AG04449 (cell line): ENCODE measurements around the gene F11.

Experiments
- CTCF ChIA-PET: fragments of 350-600 bp; formaldehyde crosslinking; extraction: SDS; loops from one replicate; lab custom pipeline; 2021; ENCODE audit warnings: antibody characterized with exemption; lab: Yijun Ruan, JAX
- POLR2A ChIA-PET: fragments of 400-600, 350-600 bp; formaldehyde crosslinking; extraction: SDS; loops from one replicate; lab custom pipeline; 2020; ENCODE audit warnings: antibody characterized with exemption, inconsistent platforms; lab: Yijun Ruan, JAX
- DNase-seq: peaks from one replicate; pipeline ENCODE4 v3.0.0-alpha.2; 2010; ENCODE audit warnings: low read depth, low spot score
- H3K4me3 ChIP-seq: 2 replicates; pipeline ENCODE4 v1.5.1; 2011; ENCODE audit warnings: low read depth, mild to moderate bottlenecking, control low read depth, low read length
- TF ChIP-seq, protein P1 (sequence below): IDR thresholded peaks from one replicate; pipeline ENCODE4 v1.5.1; 2011; ENCODE audit warnings: mild to moderate bottlenecking, moderate library complexity, low read length, control low read depth, inconsistent platforms; ENCODE audit not compliant: insufficient read depth; ENCODE audit errors: missing control alignments

Gene F11

DNA sequence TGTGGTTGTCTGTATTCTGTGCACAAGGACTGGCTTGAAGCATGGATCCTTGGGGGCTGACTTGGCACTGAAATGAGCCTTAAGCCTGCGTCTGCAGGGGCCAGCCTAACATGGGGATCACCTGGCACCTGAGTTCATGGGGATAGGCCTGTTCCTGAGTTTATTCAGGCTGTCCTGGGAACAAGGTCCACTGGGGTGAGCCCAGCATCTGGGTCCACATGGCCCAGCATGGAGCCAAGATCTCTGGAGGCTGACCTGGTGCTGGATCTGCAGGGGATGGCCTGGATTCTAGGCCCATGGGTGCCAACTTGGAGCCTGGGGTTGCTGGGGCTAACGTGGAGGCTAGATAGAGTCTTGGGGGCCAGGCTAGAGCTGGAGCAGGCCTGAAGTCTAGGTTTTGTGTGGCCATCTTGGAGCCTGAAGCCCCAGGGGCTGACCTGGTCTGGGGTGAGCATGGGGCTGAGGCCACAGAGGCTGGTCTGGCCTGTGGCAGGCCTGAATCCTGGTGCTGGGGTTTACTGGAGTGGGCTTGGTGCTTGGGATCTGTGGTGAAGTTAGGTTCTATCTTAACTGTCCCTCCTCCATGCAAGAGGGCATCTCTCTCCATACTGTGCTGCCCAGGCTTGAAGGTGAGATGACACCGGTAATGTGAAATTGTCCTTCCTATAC, 39.3 kb upstream of the F11 start:
- TF ChIP-seq, protein P1, sequence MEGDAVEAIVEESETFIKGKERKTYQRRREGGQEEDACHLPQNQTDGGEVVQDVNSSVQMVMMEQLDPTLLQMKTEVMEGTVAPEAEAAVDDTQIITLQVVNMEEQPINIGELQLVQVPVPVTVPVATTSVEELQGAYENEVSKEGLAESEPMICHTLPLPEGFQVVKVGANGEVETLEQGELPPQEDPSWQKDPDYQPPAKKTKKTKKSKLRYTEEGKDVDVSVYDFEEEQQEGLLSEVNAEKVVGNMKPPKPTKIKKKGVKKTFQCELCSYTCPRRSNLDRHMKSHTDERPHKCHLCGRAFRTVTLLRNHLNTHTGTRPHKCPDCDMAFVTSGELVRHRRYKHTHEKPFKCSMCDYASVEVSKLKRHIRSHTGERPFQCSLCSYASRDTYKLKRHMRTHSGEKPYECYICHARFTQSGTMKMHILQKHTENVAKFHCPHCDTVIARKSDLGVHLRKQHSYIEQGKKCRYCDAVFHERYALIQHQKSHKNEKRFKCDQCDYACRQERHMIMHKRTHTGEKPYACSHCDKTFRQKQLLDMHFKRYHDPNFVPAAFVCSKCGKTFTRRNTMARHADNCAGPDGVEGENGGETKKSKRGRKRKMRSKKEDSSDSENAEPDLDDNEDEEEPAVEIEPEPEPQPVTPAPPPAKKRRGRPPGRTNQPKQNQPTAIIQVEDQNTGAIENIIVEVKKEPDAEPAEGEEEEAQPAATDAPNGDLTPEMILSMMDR, result no peak
- no peak for DNase-seq
- ChIA-PET POLR2A (no interaction called here), CTCF (no interaction called here)
- no peak overlapping the region for H3K4me3 ChIP-seq

DNA sequence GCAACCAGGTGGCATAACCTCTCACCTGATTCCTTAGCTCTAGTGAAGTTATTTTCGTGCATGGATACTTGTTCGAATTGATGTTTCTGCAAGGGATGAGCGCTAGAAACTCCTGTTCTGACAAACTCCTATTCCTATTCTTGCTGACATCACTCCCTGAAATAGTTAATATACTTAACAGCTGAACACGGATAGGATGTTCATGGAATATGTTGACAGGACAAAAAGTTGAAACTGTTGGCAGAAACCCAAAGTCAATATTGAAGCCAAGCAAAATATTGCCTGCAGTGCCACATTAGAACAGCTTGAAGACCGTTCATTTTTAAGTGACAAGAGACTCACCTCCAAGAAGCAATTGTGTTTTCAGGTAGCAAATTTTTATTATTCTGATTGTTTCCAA, 38.8 kb upstream of the F11 start, which contains the start of gene KLKB1:
Gene KLKB1, plus strand, starts transcription at position 287 of the 400 bp plus-strand sequence. CDS start 689 bp downstream, outside the sequence.
- ChIA-PET POLR2A (no interaction called here), CTCF (no interaction called here)
- TF ChIP-seq, protein P1, result no peak
- no peak within 1 kb of the TSS for H3K4me3 ChIP-seq
- DNase-seq, result no peak

DNA sequence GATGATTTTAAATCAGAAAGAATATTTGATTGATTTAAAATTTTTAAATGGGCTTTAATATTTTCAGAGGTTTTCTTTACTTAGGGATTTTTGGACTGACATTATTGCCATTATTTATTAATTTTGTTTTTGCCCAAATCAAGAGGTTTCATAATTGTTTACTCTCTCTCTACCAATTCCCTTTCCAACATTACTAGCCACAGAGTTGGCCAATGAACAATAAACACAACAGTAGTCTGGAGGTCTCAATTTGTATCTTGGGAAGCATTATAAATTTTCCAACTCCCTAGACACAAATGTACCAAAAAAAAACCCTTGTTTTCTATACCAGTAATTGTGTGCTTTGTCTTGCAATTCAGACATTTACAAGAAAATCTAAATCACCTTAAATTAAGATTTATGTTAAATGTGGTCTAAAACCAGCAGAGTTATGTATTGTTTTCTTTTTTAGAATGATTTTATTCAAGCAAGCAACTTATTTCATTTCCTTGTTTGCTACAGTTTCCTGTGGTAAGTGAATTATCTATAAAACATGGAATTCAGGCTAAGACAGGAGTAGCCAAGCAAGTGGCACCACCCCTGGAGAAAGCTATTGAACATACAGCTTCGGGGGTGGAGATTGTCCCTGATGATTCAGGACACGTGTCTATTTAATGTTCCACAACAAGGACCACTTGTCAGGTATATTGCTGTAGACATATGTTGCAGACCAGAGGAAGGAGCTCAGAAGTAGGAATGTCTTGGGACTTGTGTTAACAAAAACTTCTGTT, 38.1 kb upstream of the F11 start:
- ChIA-PET POLR2A (no interaction called here), CTCF (no interaction called here)
- DNase-seq, result no peak
- TF ChIP-seq, protein P1, result no peak
- H3K4me3 ChIP-seq, result no peak overlapping the region

DNA sequence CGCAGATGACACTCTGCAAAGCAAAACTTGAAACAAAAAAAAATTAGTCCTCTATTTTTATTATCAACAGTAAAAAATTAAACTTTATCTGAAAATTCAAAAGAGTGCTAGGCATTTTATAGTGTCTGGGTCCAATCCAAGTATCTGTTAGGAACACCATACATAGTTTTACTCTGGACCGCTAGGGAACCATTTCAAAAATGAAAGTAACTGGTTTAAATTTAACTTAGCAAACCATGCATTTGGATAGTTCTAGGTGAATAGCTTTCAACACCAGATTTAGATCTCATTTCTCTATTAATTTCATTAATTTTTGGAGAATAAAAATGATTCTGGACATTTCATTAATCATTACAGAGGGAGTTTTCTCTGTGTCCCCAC, 37.5 kb upstream of the F11 start:
- H3K4me3 ChIP-seq, result no peak overlapping the region
- CTCF ChIA-PET, result no interaction called here
- POLR2A ChIA-PET, result no interaction called here
- no peak for DNase-seq
- TF ChIP-seq, protein P1, result no peak

DNA sequence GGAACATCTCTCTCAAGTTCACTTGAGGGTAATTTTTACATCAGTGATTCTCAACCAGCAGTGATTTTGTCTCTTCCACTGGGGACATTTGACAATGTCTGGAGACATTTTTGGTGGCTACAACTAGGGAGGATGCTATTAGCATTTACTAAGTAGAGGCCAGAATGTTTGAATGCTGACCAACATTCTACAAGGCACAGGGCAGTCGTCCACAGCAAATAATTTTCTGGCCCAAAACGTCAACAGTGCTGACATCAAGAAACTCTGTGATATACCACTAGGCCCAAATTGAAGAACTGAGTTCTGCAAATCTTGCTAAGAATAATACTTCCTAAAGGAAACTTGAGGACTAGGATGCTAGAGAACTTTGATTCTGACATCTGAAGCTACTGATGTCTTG, 31.6 kb upstream of the F11 start:
- no peak for DNase-seq
- POLR2A ChIA-PET, result no interaction called here
- TF ChIP-seq, protein P1, result no peak
- no peak overlapping the region for H3K4me3 ChIP-seq
- CTCF ChIA-PET, result no interaction called here

DNA sequence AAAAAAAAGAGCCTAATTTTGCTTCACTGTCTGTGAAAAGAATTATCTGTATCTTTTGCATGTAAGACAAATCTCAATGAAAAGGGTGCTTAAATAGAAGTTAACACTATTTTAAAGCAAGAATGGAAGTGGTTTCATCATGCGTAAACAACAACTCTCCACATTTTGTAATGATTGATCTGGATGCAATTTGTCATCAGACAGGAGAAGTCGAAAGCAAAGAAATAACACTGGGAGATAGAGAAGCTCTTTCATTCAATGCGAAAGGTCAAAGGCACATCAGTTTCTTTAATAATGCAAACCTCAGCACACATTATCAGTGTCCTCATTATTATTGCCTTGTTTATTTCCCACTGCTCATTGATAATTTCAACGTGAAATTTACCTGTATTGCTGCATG, 29.9 kb upstream of the F11 start:
- DNase-seq, result no peak
- ChIA-PET CTCF (no interaction called here), POLR2A (no interaction called here)
- TF ChIP-seq, protein P1, result no peak
- H3K4me3 ChIP-seq, result no peak overlapping the region
